Measurements from ENCODE around the gene KLHL17. TPM values are rescaled to one million over a fixed set of nuclear protein-coding genes. Genes with fewer than 3 reads are reported as not detected.
A peak's percentile ranks its signal among the peaks of the same experiment; 100 is the strongest.
"Not testable (repeated sequence)": the region's sequence is repeated elsewhere in the genome, so short reads cannot be mapped to it uniquely, and the experiment has no call there.

The KLHL17 gene
- total and polyA plus RNA-seq, 11 donors, result 1.6 to 6.8 (median 4.7) TPM

GRCh38 chr1:1006305-1007159 is 46.1 kb downstream of the KLHL17 start:
- no peak for ATAC-seq
- Histone ChIP-seq H3K27ac (no peak overlapping the region), H3K4me3 (no peak overlapping the region), H3K4me1 (peaks cover 9 to 31% (median 21%) of the 10 kb centered on the region in 12 donors), H3K27me3 (peaks cover 0 to 24% (median 0%) of the 10 kb centered on the region in 9 donors), H3K9me3 (no peaks in the 10 kb centered on the region), H3K36me3 (peaks cover 0 to 4% (median 0%) of the 10 kb centered on the region in 9 donors)
- DNase-seq, result peak in 4 of 5 donors; percentile 18 to 40 (median 32)
- WGBS, 4 donors, result 79 to 87% (median 84%) methylated on average over 28 to 37 of the region's 37 CpGs
- TF ChIP-seq POLR2A (IDR thresholded peaks at IDR 0.05), result no peak
- TF ChIP-seq, protein P1, sequence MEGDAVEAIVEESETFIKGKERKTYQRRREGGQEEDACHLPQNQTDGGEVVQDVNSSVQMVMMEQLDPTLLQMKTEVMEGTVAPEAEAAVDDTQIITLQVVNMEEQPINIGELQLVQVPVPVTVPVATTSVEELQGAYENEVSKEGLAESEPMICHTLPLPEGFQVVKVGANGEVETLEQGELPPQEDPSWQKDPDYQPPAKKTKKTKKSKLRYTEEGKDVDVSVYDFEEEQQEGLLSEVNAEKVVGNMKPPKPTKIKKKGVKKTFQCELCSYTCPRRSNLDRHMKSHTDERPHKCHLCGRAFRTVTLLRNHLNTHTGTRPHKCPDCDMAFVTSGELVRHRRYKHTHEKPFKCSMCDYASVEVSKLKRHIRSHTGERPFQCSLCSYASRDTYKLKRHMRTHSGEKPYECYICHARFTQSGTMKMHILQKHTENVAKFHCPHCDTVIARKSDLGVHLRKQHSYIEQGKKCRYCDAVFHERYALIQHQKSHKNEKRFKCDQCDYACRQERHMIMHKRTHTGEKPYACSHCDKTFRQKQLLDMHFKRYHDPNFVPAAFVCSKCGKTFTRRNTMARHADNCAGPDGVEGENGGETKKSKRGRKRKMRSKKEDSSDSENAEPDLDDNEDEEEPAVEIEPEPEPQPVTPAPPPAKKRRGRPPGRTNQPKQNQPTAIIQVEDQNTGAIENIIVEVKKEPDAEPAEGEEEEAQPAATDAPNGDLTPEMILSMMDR (IDR thresholded peaks at IDR 0.05), result no peak
- intact Hi-C loops (cut with DNase I), result no loop called here

DNA sequence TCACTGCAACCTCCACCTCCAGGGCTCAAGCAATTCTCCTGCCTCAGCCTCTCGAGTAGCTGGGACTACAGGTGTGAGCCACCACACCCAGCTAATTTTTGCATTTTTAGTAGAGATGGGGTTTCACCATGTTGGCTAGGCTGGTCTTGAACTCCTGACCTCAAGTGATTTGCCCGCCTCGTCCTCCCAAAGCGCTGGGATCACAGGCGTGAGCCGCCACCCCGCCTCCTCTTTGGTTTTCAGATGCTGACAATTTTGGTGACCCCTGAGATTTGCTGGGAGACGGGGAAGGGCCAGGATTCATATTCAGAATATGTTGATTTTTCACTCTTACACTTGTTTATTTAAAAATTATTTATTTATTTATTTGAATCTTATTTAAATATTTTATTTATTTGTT is 49.7 kb downstream of the KLHL17 start:
- intact Hi-C loops (cut with DNase I); H3K36me3 ChIP-seq: not testable (repeated sequence)
- DNase-seq, result peak in 1 of 5 donors; percentile 28

GRCh38 chr1:1011396-1011949 is 51.1 kb downstream of the KLHL17 start:
- peaks cover 0 to 27% (median 17%) of the 10 kb centered on the region in 12 donors for H3K4me1 ChIP-seq
- H3K27me3 ChIP-seq, result no peaks in the 10 kb centered on the region
- no peak for ATAC-seq
- TF ChIP-seq, protein P1 (IDR thresholded peaks at IDR 0.05), result no peak
- no peak for TF ChIP-seq POLR2A (IDR thresholded peaks at IDR 0.05)
- H3K36me3 ChIP-seq, result no peaks in the 10 kb centered on the region
- no peak overlapping the region for H3K4me3 ChIP-seq
- H3K9me3 ChIP-seq, result no peaks in the 10 kb centered on the region
- peak in 2 of 5 donors; percentile 13 to 48 for DNase-seq
- intact Hi-C loops (cut with DNase I), result no loop called here
- no peak overlapping the region for H3K27ac ChIP-seq
- 83 to 87% (median 85%) methylated on average over 14 of the region's 14 CpGs for WGBS, 4 donors

More for the DNA sequence above, 49.7 kb downstream of the KLHL17 start:
- WGBS, 4 donors, result 90 to 97% (median 93%) methylated on average over 8 of the region's 8 CpGs
- not testable (repeated sequence) for H3K27ac ChIP-seq, H3K9me3 ChIP-seq, H3K27me3 ChIP-seq, H3K4me3 ChIP-seq, ATAC-seq
- H3K4me1 ChIP-seq, result peaks cover 8 to 34% (median 24%) of the 10 kb centered on the region in 12 donors

- intact Hi-C loops (cut with DNase I); H3K36me3 ChIP-seq; H3K9me3 ChIP-seq; ATAC-seq; H3K27me3 ChIP-seq: not testable (repeated sequence)
- WGBS, 4 donors, result 58 to 65% (median 62%) methylated on average over 13 of the region's 13 CpGs
- H3K4me3 ChIP-seq, result peak overlapping the region; percentile 43 to 92 (median 74)
- peak in 3 of 5 donors; percentile 13 to 25 (median 25) for DNase-seq
- peak overlapping the region; percentile 29 to 97 (median 92) for H3K27ac ChIP-seq
- peaks cover 0 to 27% (median 17%) of the 10 kb centered on the region in 12 donors for H3K4me1 ChIP-seq
These were observed 52.3 kb downstream of the KLHL17 start for GRCh38 chr1:1012736-1013104.

Data from heart left ventricle (tissue), 16 donors.